ENCODE results near the gene CHN1.

Gene CHN1

DNA sequence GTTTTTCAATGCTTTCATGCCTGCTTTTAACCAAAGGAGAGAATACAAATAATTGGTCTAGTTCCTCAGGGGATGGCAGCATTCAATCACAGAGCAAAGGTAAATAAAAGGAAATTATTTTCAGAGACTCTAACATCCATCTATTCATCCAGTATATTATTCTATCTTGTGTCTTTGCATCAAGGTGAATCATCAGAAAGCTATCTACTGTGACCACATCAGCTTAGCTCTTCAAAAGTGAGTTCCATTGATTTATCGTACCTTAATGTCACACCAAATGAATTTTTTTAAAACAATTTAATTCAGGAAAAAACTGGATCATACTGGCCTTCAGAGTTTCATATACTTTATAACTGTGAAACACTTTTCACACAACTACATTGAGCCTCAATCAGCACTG lies 66.1 kb downstream of the CHN1 start:
- no peaks in the 10 kb centered on the region for H3K27me3 ChIP-seq (ENCODE audit: insufficient read depth, low read length, poor library complexity)
- H2BK5ac ChIP-seq (ENCODE audit: low read length), result no peak overlapping the region
- H3K4me1 ChIP-seq (ENCODE audit: control insufficient read depth, low read depth, low read length), result no peaks in the 10 kb centered on the region
- no peak overlapping the region for H2BK15ac ChIP-seq (replicated peaks; ENCODE audit: low read depth)
- H3K18ac ChIP-seq (ENCODE audit: low read length), result no peak overlapping the region
- H3K56ac ChIP-seq (ENCODE audit: low read length), result no peak overlapping the region
- H3K79me2 ChIP-seq (ENCODE audit: control insufficient read depth, insufficient read depth, low read length), result no peaks in the 10 kb centered on the region
- no peaks in the 10 kb centered on the region for H3K36me3 ChIP-seq (ENCODE audit: control insufficient read depth, insufficient read depth, low read length)
- H4K5ac ChIP-seq (ENCODE audit: low read length), result no peak overlapping the region
- H3K4ac ChIP-seq (ENCODE audit: low read depth, low read length), result no peak overlapping the region
- no peak overlapping the region for H3K4me2 ChIP-seq (ENCODE audit: low read length)
- H3K79me1 ChIP-seq (ENCODE audit: low read length), result no peaks in the 10 kb centered on the region
- no peak overlapping the region for H4K8ac ChIP-seq (ENCODE audit: low read depth, low read length)
- H3K27ac ChIP-seq (ENCODE audit: low read depth, low read length), result no peak overlapping the region
- DNase-seq, result no peak
- H2AK5ac ChIP-seq (ENCODE audit: low read length), result no peak overlapping the region
- no peak overlapping the region for H3K9ac ChIP-seq (ENCODE audit: low read length)
- WGBS (ENCODE audit: extremely low coverage, insufficient coverage, low lambda C conversion rate), result no CpG with 5 or more reads among the region's 1 CpG
- H2BK120ac ChIP-seq (ENCODE audit: low read depth, low read length), result no peak overlapping the region
- no peak overlapping the region for H3K23ac ChIP-seq (ENCODE audit: low read length)
- H3K4me3 ChIP-seq (ENCODE audit: low read length), result no peak overlapping the region

DNA sequence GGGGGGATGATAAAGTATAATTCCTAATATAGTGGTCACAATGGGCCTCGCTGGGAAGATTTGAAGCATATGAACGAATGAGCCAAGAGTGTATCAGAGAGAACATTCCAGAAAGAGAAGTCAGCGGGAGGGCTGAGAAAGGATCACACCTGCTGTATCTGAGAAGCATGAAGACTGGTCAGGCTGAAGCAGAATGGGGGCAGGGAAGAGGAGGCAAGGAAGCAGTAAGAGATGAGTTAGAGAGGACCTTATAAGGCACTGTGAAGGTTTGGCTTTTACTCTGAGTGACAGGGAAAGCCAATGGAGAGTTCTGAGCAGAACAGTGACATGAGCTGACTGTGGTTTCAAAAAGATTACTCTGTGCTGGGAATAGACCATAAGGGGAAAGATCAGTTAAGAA lies 73.5 kb downstream of the CHN1 start:
- no peak overlapping the region for H3K56ac ChIP-seq (ENCODE audit: low read length)
- no peak overlapping the region for H2BK15ac ChIP-seq (replicated peaks; ENCODE audit: low read depth)
- no peak overlapping the region for H3K4ac ChIP-seq (ENCODE audit: low read depth, low read length)
- H3K4me1 ChIP-seq (ENCODE audit: control insufficient read depth, low read depth, low read length), result no peaks in the 10 kb centered on the region
- H3K79me1 ChIP-seq (ENCODE audit: low read length), result no peaks in the 10 kb centered on the region
- DNase-seq, result peak; percentile 71
- no CpG with 5 or more reads among the region's 3 CpGs for WGBS (ENCODE audit: extremely low coverage, insufficient coverage, low lambda C conversion rate)
- H4K8ac ChIP-seq (ENCODE audit: low read depth, low read length), result no peak overlapping the region
- no peaks in the 10 kb centered on the region for H3K27me3 ChIP-seq (ENCODE audit: insufficient read depth, low read length, poor library complexity)
- H3K27ac ChIP-seq (ENCODE audit: low read depth, low read length), result no peak overlapping the region
- H3K9ac ChIP-seq (ENCODE audit: low read length), result no peak overlapping the region
- no peak overlapping the region for H3K23ac ChIP-seq (ENCODE audit: low read length)
- H2AK5ac ChIP-seq (ENCODE audit: low read length), result no peak overlapping the region
- H3K4me3 ChIP-seq (ENCODE audit: low read length), result no peak overlapping the region
- no peaks in the 10 kb centered on the region for H3K36me3 ChIP-seq (ENCODE audit: control insufficient read depth, insufficient read depth, low read length)
- H3K79me2 ChIP-seq (ENCODE audit: control insufficient read depth, insufficient read depth, low read length), result no peaks in the 10 kb centered on the region
- no peak overlapping the region for H3K18ac ChIP-seq (ENCODE audit: low read length)
- H2BK120ac ChIP-seq (ENCODE audit: low read depth, low read length), result no peak overlapping the region
- no peak overlapping the region for H4K5ac ChIP-seq (ENCODE audit: low read length)
- no peak overlapping the region for H3K4me2 ChIP-seq (ENCODE audit: low read length)
- H2BK5ac ChIP-seq (ENCODE audit: low read length), result no peak overlapping the region

DNA sequence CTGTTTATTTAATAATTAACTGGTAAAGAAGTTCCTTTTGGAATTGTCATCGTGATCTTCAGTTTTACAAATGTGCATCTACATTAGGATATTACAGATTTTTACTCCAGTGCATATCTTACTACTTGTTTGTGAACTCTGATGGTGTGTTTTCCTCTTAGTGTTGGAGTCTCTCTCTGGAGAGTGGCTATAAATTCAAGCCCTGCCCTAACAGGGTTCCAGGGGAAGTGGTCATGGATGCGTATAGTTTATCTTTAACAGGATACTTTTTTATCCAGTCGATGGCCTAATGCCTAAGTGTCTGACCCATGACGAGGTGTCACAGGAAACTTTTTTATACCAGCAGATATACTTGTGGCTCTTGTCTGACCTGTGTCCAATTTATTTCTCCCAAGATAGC lies 75.4 kb downstream of the CHN1 start:
- H3K56ac ChIP-seq (ENCODE audit: low read length), result no peak overlapping the region
- no peak overlapping the region for H3K27ac ChIP-seq (ENCODE audit: low read depth, low read length)
- H2BK5ac ChIP-seq (ENCODE audit: low read length), result no peak overlapping the region
- no peak overlapping the region for H3K4ac ChIP-seq (ENCODE audit: low read depth, low read length)
- DNase-seq, result no peak
- H3K4me3 ChIP-seq (ENCODE audit: low read length), result no peak overlapping the region
- no peaks in the 10 kb centered on the region for H3K36me3 ChIP-seq (ENCODE audit: control insufficient read depth, insufficient read depth, low read length)
- WGBS (ENCODE audit: extremely low coverage, insufficient coverage, low lambda C conversion rate), result no CpG with 5 or more reads among the region's 4 CpGs
- H2BK120ac ChIP-seq (ENCODE audit: low read depth, low read length), result no peak overlapping the region
- H3K79me2 ChIP-seq (ENCODE audit: control insufficient read depth, insufficient read depth, low read length), result no peaks in the 10 kb centered on the region
- no peak overlapping the region for H2AK5ac ChIP-seq (ENCODE audit: low read length)
- H2BK15ac ChIP-seq (replicated peaks; ENCODE audit: low read depth), result no peak overlapping the region
- H3K23ac ChIP-seq (ENCODE audit: low read length), result no peak overlapping the region
- no peaks in the 10 kb centered on the region for H3K27me3 ChIP-seq (ENCODE audit: insufficient read depth, low read length, poor library complexity)
- H3K9ac ChIP-seq (ENCODE audit: low read length), result no peak overlapping the region
- H3K18ac ChIP-seq (ENCODE audit: low read length), result no peak overlapping the region
- H4K5ac ChIP-seq (ENCODE audit: low read length), result no peak overlapping the region
- no peaks in the 10 kb centered on the region for H3K4me1 ChIP-seq (ENCODE audit: control insufficient read depth, low read depth, low read length)
- H3K4me2 ChIP-seq (ENCODE audit: low read length), result no peak overlapping the region
- no peaks in the 10 kb centered on the region for H3K79me1 ChIP-seq (ENCODE audit: low read length)
- H4K8ac ChIP-seq (ENCODE audit: low read depth, low read length), result no peak overlapping the region

DNA sequence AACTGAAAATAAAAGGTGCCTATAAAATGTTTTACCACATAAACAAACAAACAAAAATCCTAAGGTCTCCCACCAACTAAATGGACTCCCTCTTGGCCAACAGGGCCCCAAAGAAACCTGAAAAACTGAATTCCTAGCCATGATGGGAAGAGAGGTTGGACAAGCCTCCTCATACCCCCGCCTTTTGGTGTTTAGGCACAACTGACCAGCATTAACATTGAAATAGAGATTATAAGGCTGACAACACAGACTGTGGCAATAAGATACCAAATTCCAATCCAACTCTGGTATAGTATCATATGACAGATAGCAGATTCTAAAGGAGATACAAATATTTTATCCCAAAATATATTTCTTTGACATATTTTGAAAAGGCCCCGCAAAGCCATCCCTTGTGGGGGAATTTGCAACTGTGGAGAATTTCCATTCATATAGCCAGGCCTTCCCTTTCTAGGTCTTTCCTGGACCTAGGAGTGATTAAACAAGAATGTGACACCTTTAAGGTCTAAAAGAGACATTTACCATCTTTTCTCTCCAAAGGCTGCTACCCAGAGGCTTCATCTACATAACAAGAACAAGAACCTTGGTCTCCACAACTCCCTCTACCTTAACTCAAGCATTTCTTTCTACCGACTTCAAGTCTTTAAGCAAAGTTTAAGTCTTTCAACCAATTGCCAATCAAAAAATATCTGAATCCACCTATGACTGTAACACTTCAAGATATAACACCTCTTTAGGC lies 80.0 kb downstream of the CHN1 start:
- Histone ChIP-seq H2BK5ac (ENCODE audit: low read length) (peak overlapping the region; percentile 31), H3K4ac (ENCODE audit: low read depth, low read length) (no peak overlapping the region), H3K4me1 (ENCODE audit: control insufficient read depth, low read depth, low read length) (no peaks in the 10 kb centered on the region), H3K27me3 (ENCODE audit: insufficient read depth, low read length, poor library complexity) (no peaks in the 10 kb centered on the region), H3K27ac (ENCODE audit: low read depth, low read length) (peak overlapping the region; percentile 93), H3K4me2 (ENCODE audit: low read length) (no peak overlapping the region), H4K8ac (ENCODE audit: low read depth, low read length) (no peak overlapping the region), H3K23ac (ENCODE audit: low read length) (no peak overlapping the region), H3K4me3 (ENCODE audit: low read length) (no peak overlapping the region), H3K18ac (ENCODE audit: low read length) (peak overlapping the region; percentile 75), H3K79me1 (ENCODE audit: low read length) (peaks cover 2% of the 10 kb centered on the region), H2BK15ac (replicated peaks; ENCODE audit: low read depth) (no peak overlapping the region), H3K9ac (ENCODE audit: low read length) (no peak overlapping the region), H2BK120ac (ENCODE audit: low read depth, low read length) (peak overlapping the region; percentile 73), H2AK5ac (ENCODE audit: low read length) (no peak overlapping the region), H3K79me2 (ENCODE audit: control insufficient read depth, insufficient read depth, low read length) (no peaks in the 10 kb centered on the region), H4K5ac (ENCODE audit: low read length) (no peak overlapping the region), H3K36me3 (ENCODE audit: control insufficient read depth, insufficient read depth, low read length) (no peaks in the 10 kb centered on the region), H3K56ac (ENCODE audit: low read length) (peak overlapping the region; percentile 51)
- DNase-seq, result peak; percentile 94
- no CpG with 5 or more reads among the region's 3 CpGs for WGBS (ENCODE audit: extremely low coverage, insufficient coverage, low lambda C conversion rate)

DNA sequence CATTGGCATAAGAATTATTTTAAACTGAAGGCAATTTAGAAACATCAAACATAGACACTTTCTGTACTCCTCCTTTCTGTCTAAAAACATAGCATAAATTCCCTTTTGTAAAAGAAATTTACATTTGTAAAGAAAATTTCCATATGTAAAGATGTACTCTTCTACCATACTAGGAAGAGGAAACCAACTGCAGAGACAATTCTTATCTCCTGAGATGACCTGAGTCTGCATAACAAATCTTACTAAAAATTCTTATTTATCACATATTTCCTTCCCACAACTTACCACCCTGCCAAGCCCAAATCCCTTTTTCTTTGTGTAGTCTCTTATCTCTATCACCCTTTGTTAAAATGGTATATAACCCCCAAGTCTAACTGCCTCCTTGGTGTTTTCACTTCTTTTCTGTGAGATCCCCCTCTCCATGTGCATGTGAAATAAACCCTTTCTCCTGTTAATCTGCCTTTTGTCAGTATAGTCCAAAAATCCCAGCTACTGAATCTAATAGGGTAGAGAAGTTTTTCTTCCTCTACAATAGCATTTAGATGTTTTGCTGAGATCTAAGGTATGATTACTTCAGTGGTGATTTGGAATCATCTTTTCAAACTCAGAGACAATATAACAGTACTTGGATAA lies 81.0 kb downstream of the CHN1 start:
- no peak overlapping the region for H3K9ac ChIP-seq (ENCODE audit: low read length)
- H3K4me1 ChIP-seq (ENCODE audit: control insufficient read depth, low read depth, low read length), result no peaks in the 10 kb centered on the region
- H3K4me2 ChIP-seq (ENCODE audit: low read length), result no peak overlapping the region
- no peaks in the 10 kb centered on the region for H3K36me3 ChIP-seq (ENCODE audit: control insufficient read depth, insufficient read depth, low read length)
- H4K5ac ChIP-seq (ENCODE audit: low read length), result no peak overlapping the region
- peak; percentile 22 for DNase-seq
- no peak overlapping the region for H3K4me3 ChIP-seq (ENCODE audit: low read length)
- no peak overlapping the region for H3K56ac ChIP-seq (ENCODE audit: low read length)
- H3K79me2 ChIP-seq (ENCODE audit: control insufficient read depth, insufficient read depth, low read length), result no peaks in the 10 kb centered on the region
- H3K4ac ChIP-seq (ENCODE audit: low read depth, low read length), result no peak overlapping the region
- H3K23ac ChIP-seq (ENCODE audit: low read length), result no peak overlapping the region
- no peak overlapping the region for H3K27ac ChIP-seq (ENCODE audit: low read depth, low read length)
- no peak overlapping the region for H2BK5ac ChIP-seq (ENCODE audit: low read length)
- no peak overlapping the region for H2BK120ac ChIP-seq (ENCODE audit: low read depth, low read length)
- H4K8ac ChIP-seq (ENCODE audit: low read depth, low read length), result no peak overlapping the region
- H3K79me1 ChIP-seq (ENCODE audit: low read length), result peaks cover 2% of the 10 kb centered on the region
- H2BK15ac ChIP-seq (replicated peaks; ENCODE audit: low read depth), result peak overlapping the region; percentile 19
- H2AK5ac ChIP-seq (ENCODE audit: low read length), result no peak overlapping the region
- H3K27me3 ChIP-seq (ENCODE audit: insufficient read depth, low read length, poor library complexity), result no peaks in the 10 kb centered on the region
- H3K18ac ChIP-seq (ENCODE audit: low read length), result no peak overlapping the region
